Glomerular endothelial cell (primary cell): ENCODE measurements around the gene ZFP1. TPM values are rescaled to one million over a fixed set of nuclear protein-coding genes. Genes with fewer than 3 reads are reported as not detected.

ENCODE experiments used
- total RNA-seq: library from RNA; depleted of rRNA; stranded (reverse); fragments of >200 nt; gene quantifications from 2 replicates; pipeline ENCODE4 v1.2.3, GENCODE V29; 2015

Gene ZFP1
- total RNA-seq, 1 donor from 2014 or later, result 8.2 TPM

Other genes with a start within 250 kb of the ZFP1 start
- 20.2 and 23.7 TPM in 2 replicates for gene WDR59, start 163.4 kb upstream of the ZFP1 start, total RNA-seq
- 39.3 and 50.2 TPM in 2 replicates for gene ZNRF1, start 149.5 kb upstream of the ZFP1 start, total RNA-seq
- gene LDHD, start 31.7 kb upstream of the ZFP1 start, total RNA-seq, result 0.12 and 0.73 TPM in 2 replicates
- not detected in 2 replicates for gene CTRB2, start 58.6 kb downstream of the ZFP1 start, total RNA-seq
- gene CTRB1, start 70.5 kb downstream of the ZFP1 start, total RNA-seq, result not detected in 2 replicates
- gene BCAR1, start 103.1 kb downstream of the ZFP1 start, total RNA-seq, result 255 and 278 TPM in 2 replicates